Measurements from ENCODE around the gene CX3CL1. TPM values are rescaled to one million over a fixed set of nuclear protein-coding genes. Genes with fewer than 3 reads are reported as not detected.

CX3CL1 gene
- total and polyA plus RNA-seq, 10 of the 15 experiments (the other 5 are each of a cell fraction or from before 2014, with no cell fraction given): 0.03 to 1.2 (median 0.46) TPM

DNA sequence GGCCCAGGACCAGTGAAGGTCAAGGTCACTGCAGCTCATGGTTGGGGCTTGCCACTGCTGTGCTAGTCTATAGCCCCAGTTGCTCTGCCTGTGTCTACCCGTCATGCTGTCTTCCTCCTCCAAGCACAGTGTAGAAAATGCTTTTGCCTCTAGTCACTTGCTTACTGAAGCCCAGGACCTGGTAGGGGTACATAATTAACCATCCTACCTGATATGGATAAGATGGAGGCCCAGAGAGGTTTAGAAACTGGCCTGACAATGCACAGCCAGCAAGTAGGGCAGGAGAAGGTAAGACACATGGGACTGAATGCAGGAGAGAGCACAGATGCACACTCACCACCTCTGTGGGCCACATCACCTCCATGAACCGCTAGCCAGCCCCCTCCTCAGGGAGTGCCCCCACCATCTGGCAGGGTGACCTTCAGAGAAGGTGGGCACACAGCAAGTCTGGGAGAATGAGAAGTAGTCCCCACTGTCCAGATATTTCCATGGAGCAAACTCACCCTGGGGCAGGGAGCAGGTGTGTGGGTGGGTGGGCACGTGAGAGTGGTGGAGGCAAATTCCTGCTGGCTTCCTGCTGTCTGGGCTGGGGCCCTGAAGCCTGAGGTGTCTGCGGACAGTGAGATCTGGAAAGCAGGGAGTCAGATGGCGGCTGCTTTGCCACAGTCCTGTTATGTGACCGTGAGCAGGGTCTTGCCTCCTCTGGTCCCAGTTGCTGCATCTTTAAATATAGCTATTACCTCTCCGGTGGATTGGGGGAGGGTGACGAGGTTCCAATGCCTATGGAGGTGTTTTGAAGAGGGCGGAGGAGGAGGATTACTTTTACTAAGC, 1.0 kb downstream of the CX3CL1 start (continued):
- TF ChIP-seq, protein P1, sequence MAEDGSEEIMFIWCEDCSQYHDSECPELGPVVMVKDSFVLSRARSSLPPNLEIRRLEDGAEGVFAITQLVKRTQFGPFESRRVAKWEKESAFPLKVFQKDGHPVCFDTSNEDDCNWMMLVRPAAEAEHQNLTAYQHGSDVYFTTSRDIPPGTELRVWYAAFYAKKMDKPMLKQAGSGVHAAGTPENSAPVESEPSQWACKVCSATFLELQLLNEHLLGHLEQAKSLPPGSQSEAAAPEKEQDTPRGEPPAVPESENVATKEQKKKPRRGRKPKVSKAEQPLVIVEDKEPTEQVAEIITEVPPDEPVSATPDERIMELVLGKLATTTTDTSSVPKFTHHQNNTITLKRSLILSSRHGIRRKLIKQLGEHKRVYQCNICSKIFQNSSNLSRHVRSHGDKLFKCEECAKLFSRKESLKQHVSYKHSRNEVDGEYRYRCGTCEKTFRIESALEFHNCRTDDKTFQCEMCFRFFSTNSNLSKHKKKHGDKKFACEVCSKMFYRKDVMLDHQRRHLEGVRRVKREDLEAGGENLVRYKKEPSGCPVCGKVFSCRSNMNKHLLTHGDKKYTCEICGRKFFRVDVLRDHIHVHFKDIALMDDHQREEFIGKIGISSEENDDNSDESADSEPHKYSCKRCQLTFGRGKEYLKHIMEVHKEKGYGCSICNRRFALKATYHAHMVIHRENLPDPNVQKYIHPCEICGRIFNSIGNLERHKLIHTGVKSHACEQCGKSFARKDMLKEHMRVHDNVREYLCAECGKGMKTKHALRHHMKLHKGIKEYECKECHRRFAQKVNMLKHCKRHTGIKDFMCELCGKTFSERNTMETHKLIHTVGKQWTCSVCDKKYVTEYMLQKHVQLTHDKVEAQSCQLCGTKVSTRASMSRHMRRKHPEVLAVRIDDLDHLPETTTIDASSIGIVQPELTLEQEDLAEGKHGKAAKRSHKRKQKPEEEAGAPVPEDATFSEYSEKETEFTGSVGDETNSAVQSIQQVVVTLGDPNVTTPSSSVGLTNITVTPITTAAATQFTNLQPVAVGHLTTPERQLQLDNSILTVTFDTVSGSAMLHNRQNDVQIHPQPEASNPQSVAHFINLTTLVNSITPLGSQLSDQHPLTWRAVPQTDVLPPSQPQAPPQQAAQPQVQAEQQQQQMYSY (CRISPR knock-in tag; IDR thresholded peaks at IDR 0.05): no peak
- TF ChIP-seq BHLHE40 (IDR thresholded peaks at IDR 0.05; ENCODE audit: borderline replicate concordance in 1 of 2, low read depth in 2 of 2, low read length in 1 of 2) (peak; percentile 30 to 65; a peak in 2 of 4 replicates), ZBED1 (IDR thresholded peaks at IDR 0.05; ENCODE audit: borderline replicate concordance) (no peak), MTA2 (IDR thresholded peaks at IDR 0.05; ENCODE audit: low read depth) (no peak), CBFB (IDR thresholded peaks at IDR 0.05; ENCODE audit: low read depth) (no peak), KAT2A (conservative IDR thresholded peaks at IDR 0.05; ENCODE audit: control insufficient read depth, low read depth, low read length) (no peak), SRF (IDR thresholded peaks at IDR 0.05; ENCODE audit: low read depth in 2 of 2, low read length in 2 of 2) (no peak), RFX5 (IDR thresholded peaks at IDR 0.05; ENCODE audit: low read depth, low read length) (no peak), NFYB (IDR thresholded peaks at IDR 0.05; ENCODE audit: insufficient read depth, low read depth, low read length) (no peak), SP1 (IDR thresholded peaks at IDR 0.05; ENCODE audit: low read depth, low read length) (no peak), MYB (IDR thresholded peaks at IDR 0.05; ENCODE audit: borderline replicate concordance, low read depth, low read length) (no peak), CHD1 (IDR thresholded peaks at IDR 0.05; ENCODE audit: low read depth, low read length) (no peak), KLF5 (IDR thresholded peaks at IDR 0.05; ENCODE audit: partially characterized antibody) (no peak), ESRRA (IDR thresholded peaks at IDR 0.05; ENCODE audit: low read length) (peak; percentile 78; the same call in 1 of the 2 replicates)
- TF ChIP-seq, protein P2, sequence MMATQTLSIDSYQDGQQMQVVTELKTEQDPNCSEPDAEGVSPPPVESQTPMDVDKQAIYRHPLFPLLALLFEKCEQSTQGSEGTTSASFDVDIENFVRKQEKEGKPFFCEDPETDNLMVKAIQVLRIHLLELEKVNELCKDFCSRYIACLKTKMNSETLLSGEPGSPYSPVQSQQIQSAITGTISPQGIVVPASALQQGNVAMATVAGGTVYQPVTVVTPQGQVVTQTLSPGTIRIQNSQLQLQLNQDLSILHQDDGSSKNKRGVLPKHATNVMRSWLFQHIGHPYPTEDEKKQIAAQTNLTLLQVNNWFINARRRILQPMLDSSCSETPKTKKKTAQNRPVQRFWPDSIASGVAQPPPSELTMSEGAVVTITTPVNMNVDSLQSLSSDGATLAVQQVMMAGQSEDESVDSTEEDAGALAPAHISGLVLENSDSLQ (IDR thresholded peaks at IDR 0.05): no peak
- TF ChIP-seq, protein P3, sequence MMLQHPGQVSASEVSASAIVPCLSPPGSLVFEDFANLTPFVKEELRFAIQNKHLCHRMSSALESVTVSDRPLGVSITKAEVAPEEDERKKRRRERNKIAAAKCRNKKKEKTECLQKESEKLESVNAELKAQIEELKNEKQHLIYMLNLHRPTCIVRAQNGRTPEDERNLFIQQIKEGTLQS (IDR thresholded peaks at IDR 0.05; ENCODE audit: borderline replicate concordance, extremely low read depth, low read depth, low read length): no peak
- TF ChIP-seq, protein P4, sequence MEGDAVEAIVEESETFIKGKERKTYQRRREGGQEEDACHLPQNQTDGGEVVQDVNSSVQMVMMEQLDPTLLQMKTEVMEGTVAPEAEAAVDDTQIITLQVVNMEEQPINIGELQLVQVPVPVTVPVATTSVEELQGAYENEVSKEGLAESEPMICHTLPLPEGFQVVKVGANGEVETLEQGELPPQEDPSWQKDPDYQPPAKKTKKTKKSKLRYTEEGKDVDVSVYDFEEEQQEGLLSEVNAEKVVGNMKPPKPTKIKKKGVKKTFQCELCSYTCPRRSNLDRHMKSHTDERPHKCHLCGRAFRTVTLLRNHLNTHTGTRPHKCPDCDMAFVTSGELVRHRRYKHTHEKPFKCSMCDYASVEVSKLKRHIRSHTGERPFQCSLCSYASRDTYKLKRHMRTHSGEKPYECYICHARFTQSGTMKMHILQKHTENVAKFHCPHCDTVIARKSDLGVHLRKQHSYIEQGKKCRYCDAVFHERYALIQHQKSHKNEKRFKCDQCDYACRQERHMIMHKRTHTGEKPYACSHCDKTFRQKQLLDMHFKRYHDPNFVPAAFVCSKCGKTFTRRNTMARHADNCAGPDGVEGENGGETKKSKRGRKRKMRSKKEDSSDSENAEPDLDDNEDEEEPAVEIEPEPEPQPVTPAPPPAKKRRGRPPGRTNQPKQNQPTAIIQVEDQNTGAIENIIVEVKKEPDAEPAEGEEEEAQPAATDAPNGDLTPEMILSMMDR (IDR thresholded peaks at IDR 0.05 in 2 of 3, conservative IDR thresholded peaks at IDR 0.05 in 1 of 3; ENCODE audit: control insufficient read depth in 2 of 3, extremely low read depth in 1 of 3, insufficient read depth in 1 of 3, low read depth in 3 of 3, low read length in 3 of 3): no peak
- TF ChIP-seq, protein P5, sequence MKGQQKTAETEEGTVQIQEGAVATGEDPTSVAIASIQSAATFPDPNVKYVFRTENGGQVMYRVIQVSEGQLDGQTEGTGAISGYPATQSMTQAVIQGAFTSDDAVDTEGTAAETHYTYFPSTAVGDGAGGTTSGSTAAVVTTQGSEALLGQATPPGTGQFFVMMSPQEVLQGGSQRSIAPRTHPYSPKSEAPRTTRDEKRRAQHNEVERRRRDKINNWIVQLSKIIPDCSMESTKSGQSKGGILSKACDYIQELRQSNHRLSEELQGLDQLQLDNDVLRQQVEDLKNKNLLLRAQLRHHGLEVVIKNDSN (IDR thresholded peaks at IDR 0.05; ENCODE audit: borderline replicate concordance, extremely low read length, insufficient read depth, low read depth, low read length): no peak
- TF ChIP-seq, protein P6, sequence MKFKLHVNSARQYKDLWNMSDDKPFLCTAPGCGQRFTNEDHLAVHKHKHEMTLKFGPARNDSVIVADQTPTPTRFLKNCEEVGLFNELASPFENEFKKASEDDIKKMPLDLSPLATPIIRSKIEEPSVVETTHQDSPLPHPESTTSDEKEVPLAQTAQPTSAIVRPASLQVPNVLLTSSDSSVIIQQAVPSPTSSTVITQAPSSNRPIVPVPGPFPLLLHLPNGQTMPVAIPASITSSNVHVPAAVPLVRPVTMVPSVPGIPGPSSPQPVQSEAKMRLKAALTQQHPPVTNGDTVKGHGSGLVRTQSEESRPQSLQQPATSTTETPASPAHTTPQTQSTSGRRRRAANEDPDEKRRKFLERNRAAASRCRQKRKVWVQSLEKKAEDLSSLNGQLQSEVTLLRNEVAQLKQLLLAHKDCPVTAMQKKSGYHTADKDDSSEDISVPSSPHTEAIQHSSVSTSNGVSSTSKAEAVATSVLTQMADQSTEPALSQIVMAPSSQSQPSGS (IDR thresholded peaks at IDR 0.05; ENCODE audit: low read length): no peak
